Measurements from ENCODE around the gene CDH23.

DNA sequence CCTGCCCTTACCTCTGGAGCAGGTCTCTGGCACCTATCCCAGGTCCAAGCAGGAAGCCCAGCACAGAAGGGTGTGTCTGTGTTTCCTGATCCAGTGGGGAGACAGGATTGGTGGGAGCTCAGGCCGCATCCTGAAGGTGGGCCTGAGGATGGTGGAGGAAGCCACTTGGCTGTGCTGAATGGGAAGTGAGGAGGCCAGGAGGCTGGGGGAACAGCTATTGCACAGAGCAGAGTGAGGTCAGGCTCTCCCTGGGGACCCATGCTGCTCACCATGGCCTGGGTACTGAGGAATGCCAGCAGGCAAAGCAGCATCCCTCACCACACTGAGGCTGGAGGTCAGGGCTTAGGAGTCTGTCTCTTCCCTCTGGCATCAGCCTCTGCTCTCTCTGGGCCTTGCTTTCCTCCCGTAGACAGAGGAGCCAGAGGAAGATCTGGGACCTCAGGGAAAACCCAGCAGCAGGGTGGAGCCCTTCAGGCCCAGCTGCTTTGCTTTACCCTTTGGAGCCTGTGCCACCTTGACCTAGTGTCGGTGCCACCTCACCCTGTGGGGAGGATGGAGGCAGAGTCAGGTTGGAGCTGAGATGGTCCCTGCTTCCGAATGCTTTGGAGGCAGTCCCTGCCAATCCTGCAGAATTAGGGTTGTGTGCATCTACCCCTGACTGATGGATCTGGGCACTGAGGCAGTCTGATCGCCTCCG is 39.0 kb downstream of the CDH23 start:
- TF ChIP-seq POLR2AphosphoS5 (IDR thresholded peaks at IDR 0.05; ENCODE audit: low read depth, low read length), result no peak
- TF ChIP-seq, protein P1, sequence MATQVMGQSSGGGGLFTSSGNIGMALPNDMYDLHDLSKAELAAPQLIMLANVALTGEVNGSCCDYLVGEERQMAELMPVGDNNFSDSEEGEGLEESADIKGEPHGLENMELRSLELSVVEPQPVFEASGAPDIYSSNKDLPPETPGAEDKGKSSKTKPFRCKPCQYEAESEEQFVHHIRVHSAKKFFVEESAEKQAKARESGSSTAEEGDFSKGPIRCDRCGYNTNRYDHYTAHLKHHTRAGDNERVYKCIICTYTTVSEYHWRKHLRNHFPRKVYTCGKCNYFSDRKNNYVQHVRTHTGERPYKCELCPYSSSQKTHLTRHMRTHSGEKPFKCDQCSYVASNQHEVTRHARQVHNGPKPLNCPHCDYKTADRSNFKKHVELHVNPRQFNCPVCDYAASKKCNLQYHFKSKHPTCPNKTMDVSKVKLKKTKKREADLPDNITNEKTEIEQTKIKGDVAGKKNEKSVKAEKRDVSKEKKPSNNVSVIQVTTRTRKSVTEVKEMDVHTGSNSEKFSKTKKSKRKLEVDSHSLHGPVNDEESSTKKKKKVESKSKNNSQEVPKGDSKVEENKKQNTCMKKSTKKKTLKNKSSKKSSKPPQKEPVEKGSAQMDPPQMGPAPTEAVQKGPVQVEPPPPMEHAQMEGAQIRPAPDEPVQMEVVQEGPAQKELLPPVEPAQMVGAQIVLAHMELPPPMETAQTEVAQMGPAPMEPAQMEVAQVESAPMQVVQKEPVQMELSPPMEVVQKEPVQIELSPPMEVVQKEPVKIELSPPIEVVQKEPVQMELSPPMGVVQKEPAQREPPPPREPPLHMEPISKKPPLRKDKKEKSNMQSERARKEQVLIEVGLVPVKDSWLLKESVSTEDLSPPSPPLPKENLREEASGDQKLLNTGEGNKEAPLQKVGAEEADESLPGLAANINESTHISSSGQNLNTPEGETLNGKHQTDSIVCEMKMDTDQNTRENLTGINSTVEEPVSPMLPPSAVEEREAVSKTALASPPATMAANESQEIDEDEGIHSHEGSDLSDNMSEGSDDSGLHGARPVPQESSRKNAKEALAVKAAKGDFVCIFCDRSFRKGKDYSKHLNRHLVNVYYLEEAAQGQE (IDR thresholded peaks at IDR 0.05; ENCODE audit: insufficient read depth in 1 of 2, low read depth in 2 of 2, low read length in 2 of 2), result no peak
